T-helper 17 cell (primary cell): ENCODE results near the gene FHIT. TPM values are rescaled to one million over a fixed set of nuclear protein-coding genes. Genes with fewer than 3 reads are reported as not detected.
"Not testable (repeated sequence)": the region's sequence is repeated elsewhere in the genome, so short reads cannot be mapped to it uniquely, and the experiment has no call there.

Source experiments
- ATAC-seq: fragments of 150-1000 bp; cut with Tn5 transposase; 2 replicates; pipeline ENCODE4 v1.10.0; 2021; ENCODE audit warnings: mild to moderate bottlenecking, moderate library complexity
- DNase-seq, 3 donors: peaks; one replicate each; pipeline versions ENCODE4 v3.0.0 to v3.0.0-alpha.2; 2020 to 2021
- H3K9me3 ChIP-seq: one replicate; pipeline ENCODE4 v1.7.0; 2013; ENCODE audit warnings: low read length, mild to moderate bottlenecking; ENCODE audit not compliant: control insufficient read depth, poor library complexity, severe bottlenecking
- H3K27ac Mint-ChIP-seq: one replicate; pipeline ENCODE4 v1.8.0; 2022; ENCODE audit warnings: mild to moderate bottlenecking, moderate library complexity, mixed read lengths
- H3K27me3 Mint-ChIP-seq: one replicate; pipeline ENCODE4 v1.8.0; 2022; ENCODE audit warnings: mixed read lengths
- H3K36me3 Mint-ChIP-seq: one replicate; pipeline ENCODE4 v1.8.0; 2022; ENCODE audit warnings: low read depth, mixed read lengths
- H3K4me1 Mint-ChIP-seq: one replicate; pipeline ENCODE4 v1.8.0; 2022; ENCODE audit warnings: mild to moderate bottlenecking, mixed read lengths
- H3K4me3 Mint-ChIP-seq: one replicate; pipeline ENCODE4 v1.8.0; 2022; ENCODE audit warnings: mild to moderate bottlenecking, moderate library complexity, mixed read lengths
- total RNA-seq, 4 donors: library from RNA in 2 of 4; stranded (reverse) in 2 of 4; gene quantifications; one replicate each; pipeline ENCODE4 v1.2.3 and lab custom pipeline; 2022 to 2026

The FHIT gene
- total RNA-seq, 2 donors from 2014 or later, result 18.8 to 28.6 TPM

- no peak for ATAC-seq
- H3K4me1 Mint-ChIP-seq, result no peaks in the 10 kb centered on the region
These were observed 177.6 kb downstream of the FHIT start for GRCh38 chr3:61073566-61074165.

GRCh38 chr3:61068084-61068483, 183.2 kb downstream of the FHIT start:
- Mint-ChIP-seq H3K4me1 (no peaks in the 10 kb centered on the region), H3K27me3 (no peaks in the 10 kb centered on the region), H3K27ac (no peak overlapping the region), H3K36me3 (no peaks in the 10 kb centered on the region), H3K4me3 (no peak overlapping the region)
- ATAC-seq (no peak), DNase-seq (no peak)
- no peaks in the 10 kb centered on the region for H3K9me3 ChIP-seq

More at GRCh38 chr3:61073566-61074165, 177.6 kb downstream of the FHIT start:
- no peak for DNase-seq
- H3K27ac Mint-ChIP-seq, result no peak overlapping the region
- H3K27me3 Mint-ChIP-seq, result no peaks in the 10 kb centered on the region
- H3K4me3 Mint-ChIP-seq, result no peak overlapping the region
- H3K9me3 ChIP-seq, result no peaks in the 10 kb centered on the region
- H3K36me3 Mint-ChIP-seq, result no peaks in the 10 kb centered on the region

- no peaks in the 10 kb centered on the region for H3K9me3 ChIP-seq
These were observed 184.5 kb downstream of the FHIT start for GRCh38 chr3:61066800-61067199.

GRCh38 chr3:61066222-61066621, 185.0 kb downstream of the FHIT start:
- ATAC-seq, H3K4me3 Mint-ChIP-seq, DNase-seq, H3K4me1 Mint-ChIP-seq, H3K27ac Mint-ChIP-seq, H3K36me3 Mint-ChIP-seq, H3K27me3 Mint-ChIP-seq, H3K9me3 ChIP-seq: not testable (repeated sequence)

More at GRCh38 chr3:61066800-61067199, 184.5 kb downstream of the FHIT start:
- ATAC-seq (no peak), DNase-seq (no peak)
- Mint-ChIP-seq H3K27me3 (no peaks in the 10 kb centered on the region), H3K27ac (no peak overlapping the region), H3K4me1 (no peaks in the 10 kb centered on the region), H3K4me3 (no peak overlapping the region), H3K36me3 (no peaks in the 10 kb centered on the region)

GRCh38 chr3:61065451-61066011, 185.7 kb downstream of the FHIT start:
- H3K4me3 Mint-ChIP-seq, result no peak overlapping the region
- no peaks in the 10 kb centered on the region for H3K27me3 Mint-ChIP-seq
- no peaks in the 10 kb centered on the region for H3K36me3 Mint-ChIP-seq
- no peak overlapping the region for H3K27ac Mint-ChIP-seq
- H3K4me1 Mint-ChIP-seq, result no peaks in the 10 kb centered on the region
- DNase-seq, result no peak
- no peaks in the 10 kb centered on the region for H3K9me3 ChIP-seq
- ATAC-seq, result no peak

GRCh38 chr3:61061092-61061723, 190.0 kb downstream of the FHIT start:
- ATAC-seq, result no peak
- Mint-ChIP-seq H3K4me1 (no peaks in the 10 kb centered on the region), H3K27ac (no peak overlapping the region), H3K4me3 (no peak overlapping the region), H3K27me3 (no peaks in the 10 kb centered on the region), H3K36me3 (no peaks in the 10 kb centered on the region)
- H3K9me3 ChIP-seq, result peaks cover 2% of the 10 kb centered on the region
- no peak for DNase-seq

GRCh38 chr3:61060411-61060861, 190.8 kb downstream of the FHIT start:
- H3K4me3 Mint-ChIP-seq, result no peak overlapping the region
- H3K4me1 Mint-ChIP-seq, result no peaks in the 10 kb centered on the region
- no peak for DNase-seq
- ATAC-seq, result no peak
- H3K27ac Mint-ChIP-seq, result no peak overlapping the region
- H3K27me3 Mint-ChIP-seq, result no peaks in the 10 kb centered on the region
- H3K9me3 ChIP-seq, result peaks cover 2% of the 10 kb centered on the region
- H3K36me3 Mint-ChIP-seq, result no peaks in the 10 kb centered on the region

- H3K36me3 Mint-ChIP-seq, result no peaks in the 10 kb centered on the region
- H3K27ac Mint-ChIP-seq, result no peak overlapping the region
- DNase-seq, result no peak
- H3K27me3 Mint-ChIP-seq, result no peaks in the 10 kb centered on the region
- no peak for ATAC-seq
- peaks cover 2% of the 10 kb centered on the region for H3K9me3 ChIP-seq
- no peak overlapping the region for H3K4me3 Mint-ChIP-seq
- no peaks in the 10 kb centered on the region for H3K4me1 Mint-ChIP-seq
These were observed 192.4 kb downstream of the FHIT start for GRCh38 chr3:61058836-61059235.

- no peak for ATAC-seq
- H3K27ac Mint-ChIP-seq, result no peak overlapping the region
- no peak for DNase-seq
- H3K9me3 ChIP-seq, result peaks cover 2% of the 10 kb centered on the region
- H3K36me3 Mint-ChIP-seq, result no peaks in the 10 kb centered on the region
- no peak overlapping the region for H3K4me3 Mint-ChIP-seq
- H3K27me3 Mint-ChIP-seq, result no peaks in the 10 kb centered on the region
- no peaks in the 10 kb centered on the region for H3K4me1 Mint-ChIP-seq
These were observed 193.8 kb downstream of the FHIT start for GRCh38 chr3:61057464-61057863.

- H3K36me3 Mint-ChIP-seq, result no peaks in the 10 kb centered on the region
- ATAC-seq, result no peak
- H3K4me1 Mint-ChIP-seq, result no peaks in the 10 kb centered on the region
These were observed 195.8 kb downstream of the FHIT start for GRCh38 chr3:61055447-61055846.

GRCh38 chr3:61053781-61054496, 197.3 kb downstream of the FHIT start:
- no peak for ATAC-seq
- Mint-ChIP-seq H3K27ac (no peak overlapping the region), H3K27me3 (no peaks in the 10 kb centered on the region), H3K4me1 (no peaks in the 10 kb centered on the region), H3K4me3 (no peak overlapping the region), H3K36me3 (no peaks in the 10 kb centered on the region)
- no peaks in the 10 kb centered on the region for H3K9me3 ChIP-seq
- DNase-seq, result no peak

More at GRCh38 chr3:61055447-61055846, 195.8 kb downstream of the FHIT start:
- H3K27ac Mint-ChIP-seq, result no peak overlapping the region
- no peak overlapping the region for H3K4me3 Mint-ChIP-seq
- peaks cover 2% of the 10 kb centered on the region for H3K9me3 ChIP-seq
- no peaks in the 10 kb centered on the region for H3K27me3 Mint-ChIP-seq
- no peak for DNase-seq

- Mint-ChIP-seq H3K4me1 (no peaks in the 10 kb centered on the region), H3K4me3 (no peak overlapping the region), H3K27me3 (no peaks in the 10 kb centered on the region), H3K36me3 (no peaks in the 10 kb centered on the region), H3K27ac (no peak overlapping the region)
- no peak for DNase-seq
- no peak for ATAC-seq
- H3K9me3 ChIP-seq, result no peaks in the 10 kb centered on the region
These were observed 198.4 kb downstream of the FHIT start for GRCh38 chr3:61052851-61053250.

- no peaks in the 10 kb centered on the region for H3K27me3 Mint-ChIP-seq
- H3K4me1 Mint-ChIP-seq, result no peaks in the 10 kb centered on the region
- no peaks in the 10 kb centered on the region for H3K36me3 Mint-ChIP-seq
- ATAC-seq, result no peak
- no peak overlapping the region for H3K27ac Mint-ChIP-seq
- no peaks in the 10 kb centered on the region for H3K9me3 ChIP-seq
- no peak overlapping the region for H3K4me3 Mint-ChIP-seq
- DNase-seq, result no peak
These were observed 199.6 kb downstream of the FHIT start for GRCh38 chr3:61051666-61052065.
